ENCODE results near the gene ZNF668.

GRCh38 chr16:31112711-31113110 lies 38.7 kb upstream of the ZNF668 start:
- TF ChIP-seq CTCF (IDR thresholded peaks at IDR 0.05 in 8 of 11, conservative IDR thresholded peaks at IDR 0.05 in 3 of 11) (no peak), POLR2A (IDR thresholded peaks at IDR 0.05) (no peak)

Measured in spleen (tissue), 7 donors.